ENCODE measurements around the gene LEMD2. TPM values are rescaled to one million over a fixed set of nuclear protein-coding genes. Genes with fewer than 3 reads are reported as not detected.

Gene LEMD2
- total RNA-seq, 1 experiment from 2014 or later: 91.8 TPM

DNA sequence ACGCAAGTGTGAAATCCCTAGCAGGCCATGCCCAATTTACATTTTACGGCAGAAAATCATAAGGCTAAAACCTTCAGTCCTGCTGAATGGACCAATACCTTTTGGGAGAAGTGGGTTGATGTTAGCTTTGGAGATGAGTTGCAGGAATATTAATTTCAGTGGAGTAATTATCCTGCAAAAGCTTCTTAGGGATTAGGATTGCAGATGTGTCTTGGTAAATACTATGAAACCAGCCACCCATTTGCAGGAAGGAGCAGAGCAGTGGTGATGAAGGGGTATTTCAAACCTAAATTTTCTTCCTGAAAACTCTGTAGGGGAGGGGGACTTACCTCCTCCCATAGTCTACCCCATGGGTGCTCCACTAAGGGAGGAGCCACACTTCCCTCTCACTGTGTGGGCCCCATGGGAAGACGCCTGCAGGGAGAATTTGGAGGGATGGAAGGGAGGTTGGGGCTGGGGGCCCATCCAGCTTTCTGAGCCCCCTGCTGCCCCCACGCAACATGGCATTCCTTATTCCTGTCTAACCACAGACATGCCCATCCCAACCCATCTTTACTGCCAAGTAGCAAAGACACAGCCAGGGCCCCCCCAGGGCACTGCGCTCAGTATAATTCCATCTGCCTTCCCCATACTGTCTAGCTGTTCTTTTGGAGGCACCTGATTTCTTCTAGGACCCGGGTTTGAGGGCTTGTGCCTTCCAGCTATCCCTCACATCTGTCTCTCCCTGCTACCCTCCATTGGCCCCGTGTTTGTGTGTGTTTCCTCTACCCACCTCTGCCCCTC is 62.8 kb downstream of the LEMD2 start:
- Histone ChIP-seq H3K27ac (ENCODE audit: insufficient read length, low read depth, low read length) (no peak overlapping the region), H2BK5ac (ENCODE audit: insufficient read length, low read length) (no peak overlapping the region), H3K14ac (ENCODE audit: insufficient read depth, low read length) (no peak overlapping the region), H3K9ac (ENCODE audit: extremely low read depth, insufficient read length, low read length) (no peak overlapping the region), H4K5ac (ENCODE audit: insufficient read length, low read depth, low read length) (no peak overlapping the region), H3K23ac (ENCODE audit: insufficient read length, low read depth, low read length) (no peak overlapping the region), H3K56ac (ENCODE audit: insufficient read length, low read depth, low read length) (no peak overlapping the region), H3K4ac (ENCODE audit: low read depth, low read length) (no peak overlapping the region), H2AK5ac (ENCODE audit: insufficient read length, low read length) (no peak overlapping the region), H3K79me1 (ENCODE audit: insufficient read depth, low read depth, low read length, poor library complexity, severe bottlenecking) (no peaks in the 10 kb centered on the region), H2BK12ac (ENCODE audit: insufficient read length, low read depth, low read length) (no peak overlapping the region), H3K79me2 (ENCODE audit: insufficient read depth, low read length) (no peaks in the 10 kb centered on the region), H2AFZ (ENCODE audit: low read length) (no peak overlapping the region), H3T11ph (ENCODE audit: low read length) (no peak overlapping the region), H3K9me3 (ENCODE audit: control insufficient read depth, low read depth, low read length) (no peaks in the 10 kb centered on the region), H3K27me3 (ENCODE audit: insufficient read depth, low read length) (no peaks in the 10 kb centered on the region), H3K18ac (ENCODE audit: insufficient read length, low read depth, low read length) (no peak overlapping the region), H3K4me2 (ENCODE audit: insufficient read depth, insufficient read length, low read length) (no peak overlapping the region), H3K23me2 (ENCODE audit: insufficient read length, low read depth, low read length, poor library complexity, severe bottlenecking) (no peaks in the 10 kb centered on the region), H2BK20ac (ENCODE audit: low read depth, low read length, poor library complexity, severe bottlenecking) (no peak overlapping the region), H2BK120ac (ENCODE audit: low read depth, low read length, poor library complexity, severe bottlenecking) (no peak overlapping the region), H4K8ac (replicated peaks; ENCODE audit: insufficient read length, low read depth, low read length) (no peak overlapping the region), H3K4me1 (ENCODE audit: insufficient read depth, low read length) (peaks cover 4% of the 10 kb centered on the region; the same call in 1 of the 2 replicates), H2BK15ac (ENCODE audit: low read depth, low read length) (no peak overlapping the region), H4K20me1 (ENCODE audit: control insufficient read depth, insufficient read depth, insufficient read length) (no peaks in the 10 kb centered on the region), H4K91ac (ENCODE audit: insufficient read length, low read depth, low read length) (no peak overlapping the region)
- TF ChIP-seq, protein P1, sequence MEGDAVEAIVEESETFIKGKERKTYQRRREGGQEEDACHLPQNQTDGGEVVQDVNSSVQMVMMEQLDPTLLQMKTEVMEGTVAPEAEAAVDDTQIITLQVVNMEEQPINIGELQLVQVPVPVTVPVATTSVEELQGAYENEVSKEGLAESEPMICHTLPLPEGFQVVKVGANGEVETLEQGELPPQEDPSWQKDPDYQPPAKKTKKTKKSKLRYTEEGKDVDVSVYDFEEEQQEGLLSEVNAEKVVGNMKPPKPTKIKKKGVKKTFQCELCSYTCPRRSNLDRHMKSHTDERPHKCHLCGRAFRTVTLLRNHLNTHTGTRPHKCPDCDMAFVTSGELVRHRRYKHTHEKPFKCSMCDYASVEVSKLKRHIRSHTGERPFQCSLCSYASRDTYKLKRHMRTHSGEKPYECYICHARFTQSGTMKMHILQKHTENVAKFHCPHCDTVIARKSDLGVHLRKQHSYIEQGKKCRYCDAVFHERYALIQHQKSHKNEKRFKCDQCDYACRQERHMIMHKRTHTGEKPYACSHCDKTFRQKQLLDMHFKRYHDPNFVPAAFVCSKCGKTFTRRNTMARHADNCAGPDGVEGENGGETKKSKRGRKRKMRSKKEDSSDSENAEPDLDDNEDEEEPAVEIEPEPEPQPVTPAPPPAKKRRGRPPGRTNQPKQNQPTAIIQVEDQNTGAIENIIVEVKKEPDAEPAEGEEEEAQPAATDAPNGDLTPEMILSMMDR (conservative IDR thresholded peaks at IDR 0.05): no peak
- Mint-ChIP-seq H3K27ac (no peak overlapping the region), H3K4me3 (no peak overlapping the region), H3K36me3 (ENCODE audit: insufficient read depth in 1 of 3, low read depth in 3 of 3) (no peaks in the 10 kb centered on the region), H3K4me1 (peaks cover 51% of the 10 kb centered on the region in 2 experiments), H3K9me3 (no peaks in the 10 kb centered on the region), H3K27me3 (ENCODE audit: low read depth) (peaks cover 21% of the 10 kb centered on the region)
- no peak for DNase-seq
- WGBS (ENCODE audit: extremely low coverage, insufficient read length, low lambda C conversion rate): no CpG with 5 or more reads among the region's 7 CpGs
